ENCODE data around the gene DNMT1. TPM values are rescaled to one million over a fixed set of nuclear protein-coding genes. Genes with fewer than 3 reads are reported as not detected.

Gene DNMT1
- total RNA-seq, 4 donors from 2014 or later, result 29.5 to 80.6 (median 48.4) TPM

GRCh38 chr19:10115392-10116084, 79.2 kb downstream of the DNMT1 start:
- no peak overlapping the region for H3K4me3 ChIP-seq
- H3K36me3 ChIP-seq, result peaks cover 26 to 68% (median 41%) of the 10 kb centered on the region in 3 donors
- WGBS, 2 donors, result 73 to 87% methylated on average over 11 to 17 of the region's 45 CpGs
- no peaks in the 10 kb centered on the region for H3K27me3 ChIP-seq
- TF ChIP-seq POLR2A (IDR thresholded peaks at IDR 0.05) (no peak), CTCF (IDR thresholded peaks at IDR 0.05) (no peak)
- intact Hi-C loops (cut with DNase I), result loop anchor here (10.0 kb wide), 1 partner anchor 139 kb away; the partner anchor contains the start of gene MRPL4
- DNase-seq, result no peak
- H3K27ac ChIP-seq, result no peak overlapping the region
- H3K9me3 ChIP-seq, result no peaks in the 10 kb centered on the region
- H3K4me1 ChIP-seq, result peaks cover 21 to 62% (median 30%) of the 10 kb centered on the region in 3 donors

DNA sequence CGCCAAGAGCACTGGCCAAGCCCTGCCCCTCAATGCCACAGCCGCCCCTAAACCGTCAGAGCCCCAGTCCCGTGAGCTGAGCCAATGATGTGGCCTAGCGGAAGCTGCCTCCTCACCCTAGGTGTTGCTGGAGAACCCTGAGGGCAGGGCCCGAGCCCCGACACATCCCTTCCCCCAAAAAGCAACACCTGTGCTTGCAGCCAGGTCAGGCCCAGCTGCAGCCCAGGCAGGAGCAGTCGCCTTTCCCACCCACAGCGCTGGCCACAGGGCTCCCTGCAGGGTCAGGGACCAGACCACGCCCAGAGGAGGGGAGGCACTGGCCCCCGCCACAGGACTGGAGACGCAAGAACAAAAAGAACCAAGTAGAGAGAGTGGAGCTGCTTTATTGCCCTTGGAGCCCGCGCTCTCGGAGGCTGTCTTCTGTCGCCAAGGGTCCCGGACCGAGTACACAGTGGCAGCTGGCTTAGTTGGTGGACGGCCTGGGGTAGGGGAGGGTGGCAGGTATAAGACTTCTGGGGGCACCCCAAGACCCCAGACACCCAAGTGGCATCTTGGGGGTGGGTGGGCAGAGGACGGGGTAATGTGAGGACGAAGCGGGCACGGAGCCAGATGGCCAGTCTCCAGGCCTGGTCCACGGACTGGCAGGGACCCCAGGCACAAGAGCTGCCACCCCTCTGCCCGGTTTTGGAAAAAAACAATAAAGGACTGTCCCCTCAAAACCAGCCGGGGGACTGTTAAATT, 79.9 kb downstream of the DNMT1 start:
- H3K27ac ChIP-seq, result no peak overlapping the region
- no peaks in the 10 kb centered on the region for H3K9me3 ChIP-seq
- no peak overlapping the region for H3K4me3 ChIP-seq
- no peaks in the 10 kb centered on the region for H3K27me3 ChIP-seq
- WGBS, 2 donors, result 64 to 86% methylated on average over 12 to 13 of the region's 26 CpGs
- DNase-seq, result no peak
- intact Hi-C loops (cut with DNase I), result loop anchor here (10.0 kb wide), 1 partner anchor 140 kb away; the partner anchor contains the start of gene MRPL4
- H3K4me1 ChIP-seq, result peaks cover 14 to 55% (median 25%) of the 10 kb centered on the region in 3 donors
- peaks cover 33 to 75% (median 48%) of the 10 kb centered on the region in 3 donors for H3K36me3 ChIP-seq
- no peak for TF ChIP-seq POLR2A (IDR thresholded peaks at IDR 0.05)

GRCh38 chr19:10113964-10114650, 80.6 kb downstream of the DNMT1 start:
- DNase-seq, result no peak
- intact Hi-C loops (cut with DNase I), result loop anchor here (10.0 kb wide), 1 partner anchor 141 kb away; the partner anchor contains the start of gene MRPL4

GRCh38 chr19:10113592-10113963, 81.2 kb downstream of the DNMT1 start:
- intact Hi-C loops (cut with DNase I), result loop anchor here (10.0 kb wide), 1 partner anchor 141 kb away; the partner anchor contains the start of gene MRPL4
- H3K27me3 ChIP-seq, result no peaks in the 10 kb centered on the region
- H3K36me3 ChIP-seq, result peaks cover 42 to 86% (median 57%) of the 10 kb centered on the region in 3 donors
- WGBS, 2 donors, result 0 to 48% methylated on average over 2 to 14 of the region's 19 CpGs
- no peak for DNase-seq
- H3K4me3 ChIP-seq, result no peak overlapping the region
- peaks cover 6 to 45% (median 18%) of the 10 kb centered on the region in 3 donors for H3K4me1 ChIP-seq
- H3K9me3 ChIP-seq, result no peaks in the 10 kb centered on the region
- H3K27ac ChIP-seq, result peak overlapping the region in 2 of 4 donors; percentile 44 to 57
- no peak for TF ChIP-seq CTCF (IDR thresholded peaks at IDR 0.05)
- no peak for TF ChIP-seq POLR2A (IDR thresholded peaks at IDR 0.05)

More at GRCh38 chr19:10113964-10114650, 80.6 kb downstream of the DNMT1 start:
- Histone ChIP-seq H3K27me3 (no peaks in the 10 kb centered on the region), H3K36me3 (peaks cover 40 to 82% (median 55%) of the 10 kb centered on the region in 3 donors), H3K4me1 (peaks cover 11 to 50% (median 23%) of the 10 kb centered on the region in 3 donors), H3K27ac (no peak overlapping the region), H3K9me3 (no peaks in the 10 kb centered on the region), H3K4me3 (no peak overlapping the region)
- 77 to 80% methylated on average over 2 to 4 of the region's 43 CpGs for WGBS, 2 donors
- TF ChIP-seq POLR2A (IDR thresholded peaks at IDR 0.05) (no peak), CTCF (IDR thresholded peaks at IDR 0.05) (peak in 1 of 6 experiments; percentile 7)

DNA sequence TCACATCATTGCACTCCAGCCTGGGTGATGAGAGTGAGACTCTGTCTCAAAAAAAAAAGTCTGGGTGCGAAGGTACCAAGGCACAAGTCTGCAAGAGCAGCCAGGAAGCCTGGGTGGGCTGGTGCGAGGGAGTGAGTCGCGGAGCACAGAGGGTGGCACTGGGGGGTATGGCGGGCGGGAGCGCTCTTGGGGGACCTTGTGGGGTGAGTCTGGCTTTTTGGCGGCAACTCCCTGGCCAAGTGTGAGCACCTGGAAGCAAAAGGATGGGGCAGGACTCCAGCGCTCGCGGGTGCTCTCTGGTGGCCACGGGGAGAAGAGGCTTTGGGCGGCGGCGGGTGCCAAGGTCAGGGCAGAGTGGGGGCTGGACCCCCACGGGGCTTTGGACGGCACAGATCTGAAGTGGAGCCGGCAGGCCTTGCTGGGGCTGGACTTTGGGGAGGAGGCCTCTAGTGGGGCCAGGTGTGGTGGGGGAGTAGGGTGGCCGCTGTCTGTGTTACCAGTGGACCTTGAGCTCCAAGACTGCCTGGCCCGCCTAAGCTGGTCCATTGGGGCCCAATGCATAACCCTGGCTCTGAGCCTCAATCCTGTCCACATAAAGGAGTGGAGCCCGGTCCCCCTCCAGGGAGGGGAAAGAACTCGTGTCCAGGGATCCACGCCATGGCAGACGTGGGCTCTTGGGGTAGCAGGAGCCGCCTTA, 81.7 kb downstream of the DNMT1 start:
- intact Hi-C loops (cut with DNase I), result loop anchor here (10.0 kb wide), 1 partner anchor 142 kb away; the partner anchor contains the start of gene MRPL4
- H3K27ac ChIP-seq, result peak overlapping the region in 2 of 4 donors; percentile 44 to 57
- TF ChIP-seq CTCF (IDR thresholded peaks at IDR 0.05) (peak; percentile 46 to 78 (median 57)), POLR2A (IDR thresholded peaks at IDR 0.05) (no peak)
- H3K4me3 ChIP-seq, result peak overlapping the region in 1 of 4 donors; percentile 23
- no peak for DNase-seq
- H3K36me3 ChIP-seq, result peaks cover 46 to 86% (median 60%) of the 10 kb centered on the region in 3 donors
- H3K4me1 ChIP-seq, result peaks cover 4 to 44% (median 13%) of the 10 kb centered on the region in 3 donors
- H3K27me3 ChIP-seq, result no peaks in the 10 kb centered on the region
- 21 to 57% methylated on average over 1 to 18 of the region's 25 CpGs for WGBS, 2 donors
- no peaks in the 10 kb centered on the region for H3K9me3 ChIP-seq

All from esophagus squamous epithelium (tissue), 5 donors.